Parathyroid adenoma (tissue), 2 donors: Measurements from ENCODE around the gene DUSP2.

ENCODE experiments used
- H2AFZ ChIP-seq: fragments of 300-600 bp; sonication (generic); one replicate; pipeline ENCODE4 v1.7.0; 2017; ENCODE audit warnings: antibody characterized with exemption, mild to moderate bottlenecking
- H3K27ac ChIP-seq: fragments of 300-600 bp; sonication (generic); one replicate; pipeline ENCODE4 v1.7.0; 2017
- H3K27me3 ChIP-seq: fragments of 300-600 bp; sonication (generic); one replicate; pipeline ENCODE4 v1.7.0; 2017; ENCODE audit warnings: low read length; ENCODE audit not compliant: control insufficient read depth, insufficient read depth
- H3K36me3 ChIP-seq: fragments of 300-600 bp; sonication (generic); one replicate; pipeline ENCODE4 v1.7.0; 2017; ENCODE audit warnings: low read length; ENCODE audit not compliant: control insufficient read depth, insufficient read depth
- H3K4me1 ChIP-seq: fragments of 300-600 bp; sonication (generic); one replicate; pipeline ENCODE4 v1.7.0; 2017; ENCODE audit warnings: control low read depth
- H3K4me2 ChIP-seq: fragments of 300-600 bp; sonication (generic); one replicate; pipeline ENCODE4 v1.7.0; 2017; ENCODE audit warnings: low read length
- H3K4me3 ChIP-seq: fragments of 300-600 bp; sonication (generic); one replicate; pipeline ENCODE4 v1.7.0; 2017; ENCODE audit warnings: low read depth, low read length
- H3K79me2 ChIP-seq: fragments of 300-600 bp; sonication (generic); one replicate; pipeline ENCODE4 v1.7.0; 2017; ENCODE audit warnings: control low read depth
- H3K9ac ChIP-seq: fragments of 300-600 bp; sonication (generic); one replicate; pipeline ENCODE4 v1.7.0; 2017; ENCODE audit warnings: mild to moderate bottlenecking
- H3K9me3 ChIP-seq: fragments of 300-600 bp; sonication (generic); one replicate; pipeline ENCODE4 v1.7.0; 2017; ENCODE audit warnings: low read length; ENCODE audit not compliant: control insufficient read depth
- TF ChIP-seq, protein P1 (sequence below): fragments of 300-600 bp; sonication (generic); IDR thresholded peaks from one replicate; pipeline ENCODE4 v1.7.0; 2017; ENCODE audit warnings: antibody characterized with exemption, mild to moderate bottlenecking
- donor health status: primary hyperparathyroidism.

Gene DUSP2

DNA sequence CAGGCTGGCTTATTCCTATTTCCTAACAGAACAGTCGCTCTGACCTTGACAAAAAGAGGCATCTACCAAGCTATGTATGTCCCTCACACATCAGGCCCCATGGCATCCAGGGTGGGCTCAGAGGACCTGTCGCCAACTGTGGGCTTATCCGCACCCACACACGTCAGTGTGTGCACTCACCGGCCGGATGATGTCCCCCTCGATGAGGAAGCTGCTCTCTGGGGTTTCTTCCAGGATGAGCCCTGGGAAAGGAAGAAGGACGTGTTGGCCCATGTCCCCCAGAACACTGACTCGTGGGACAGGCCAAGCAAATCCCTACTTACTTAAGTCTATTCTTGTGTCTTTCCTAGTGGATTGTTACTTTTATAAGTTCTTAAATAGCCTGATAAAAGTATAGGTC is 10.1 kb downstream of the DUSP2 start:
- H3K27me3 ChIP-seq, result no peaks in the 10 kb centered on the region
- no peaks in the 10 kb centered on the region for H3K4me1 ChIP-seq

DNA sequence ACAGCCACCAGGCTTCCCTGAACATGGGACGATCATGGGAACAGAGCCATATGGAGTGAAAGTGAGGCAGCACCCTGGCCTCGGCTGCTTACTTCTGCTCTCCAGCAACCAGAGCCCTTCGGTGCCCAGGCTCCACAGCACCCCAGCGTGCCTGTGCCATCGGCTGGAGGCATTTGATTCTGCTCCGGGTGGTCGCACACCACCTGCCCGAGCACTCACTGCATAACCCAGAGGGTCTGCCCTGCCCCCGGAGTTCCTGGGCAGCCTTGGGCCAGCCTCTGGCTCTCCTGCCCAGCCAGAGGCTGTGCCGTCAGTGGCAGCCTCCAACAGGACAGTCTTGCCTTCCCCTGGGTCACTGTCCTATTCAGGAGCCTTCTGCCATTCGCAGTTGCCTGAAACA is 10.8 kb downstream of the DUSP2 start:
- Histone ChIP-seq H3K9ac (no peak overlapping the region), H3K4me2 (no peak overlapping the region), H2AFZ (no peak overlapping the region), H3K27ac (no peak overlapping the region), H3K27me3 (no peaks in the 10 kb centered on the region), H3K79me2 (no peaks in the 10 kb centered on the region), H3K4me1 (no peaks in the 10 kb centered on the region), H3K4me3 (no peak overlapping the region), H3K36me3 (no peaks in the 10 kb centered on the region), H3K9me3 (no peaks in the 10 kb centered on the region)
- TF ChIP-seq, protein P1, sequence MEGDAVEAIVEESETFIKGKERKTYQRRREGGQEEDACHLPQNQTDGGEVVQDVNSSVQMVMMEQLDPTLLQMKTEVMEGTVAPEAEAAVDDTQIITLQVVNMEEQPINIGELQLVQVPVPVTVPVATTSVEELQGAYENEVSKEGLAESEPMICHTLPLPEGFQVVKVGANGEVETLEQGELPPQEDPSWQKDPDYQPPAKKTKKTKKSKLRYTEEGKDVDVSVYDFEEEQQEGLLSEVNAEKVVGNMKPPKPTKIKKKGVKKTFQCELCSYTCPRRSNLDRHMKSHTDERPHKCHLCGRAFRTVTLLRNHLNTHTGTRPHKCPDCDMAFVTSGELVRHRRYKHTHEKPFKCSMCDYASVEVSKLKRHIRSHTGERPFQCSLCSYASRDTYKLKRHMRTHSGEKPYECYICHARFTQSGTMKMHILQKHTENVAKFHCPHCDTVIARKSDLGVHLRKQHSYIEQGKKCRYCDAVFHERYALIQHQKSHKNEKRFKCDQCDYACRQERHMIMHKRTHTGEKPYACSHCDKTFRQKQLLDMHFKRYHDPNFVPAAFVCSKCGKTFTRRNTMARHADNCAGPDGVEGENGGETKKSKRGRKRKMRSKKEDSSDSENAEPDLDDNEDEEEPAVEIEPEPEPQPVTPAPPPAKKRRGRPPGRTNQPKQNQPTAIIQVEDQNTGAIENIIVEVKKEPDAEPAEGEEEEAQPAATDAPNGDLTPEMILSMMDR, result no peak

More for the DNA sequence above, 10.1 kb downstream of the DUSP2 start:
- no peaks in the 10 kb centered on the region for H3K9me3 ChIP-seq
- no peak overlapping the region for H3K4me3 ChIP-seq
- H3K4me2 ChIP-seq, result no peak overlapping the region
- TF ChIP-seq, protein P1, result no peak
- H3K36me3 ChIP-seq, result no peaks in the 10 kb centered on the region
- no peak overlapping the region for H3K9ac ChIP-seq
- H3K79me2 ChIP-seq, result no peaks in the 10 kb centered on the region
- no peak overlapping the region for H2AFZ ChIP-seq
- H3K27ac ChIP-seq, result no peak overlapping the region

DNA sequence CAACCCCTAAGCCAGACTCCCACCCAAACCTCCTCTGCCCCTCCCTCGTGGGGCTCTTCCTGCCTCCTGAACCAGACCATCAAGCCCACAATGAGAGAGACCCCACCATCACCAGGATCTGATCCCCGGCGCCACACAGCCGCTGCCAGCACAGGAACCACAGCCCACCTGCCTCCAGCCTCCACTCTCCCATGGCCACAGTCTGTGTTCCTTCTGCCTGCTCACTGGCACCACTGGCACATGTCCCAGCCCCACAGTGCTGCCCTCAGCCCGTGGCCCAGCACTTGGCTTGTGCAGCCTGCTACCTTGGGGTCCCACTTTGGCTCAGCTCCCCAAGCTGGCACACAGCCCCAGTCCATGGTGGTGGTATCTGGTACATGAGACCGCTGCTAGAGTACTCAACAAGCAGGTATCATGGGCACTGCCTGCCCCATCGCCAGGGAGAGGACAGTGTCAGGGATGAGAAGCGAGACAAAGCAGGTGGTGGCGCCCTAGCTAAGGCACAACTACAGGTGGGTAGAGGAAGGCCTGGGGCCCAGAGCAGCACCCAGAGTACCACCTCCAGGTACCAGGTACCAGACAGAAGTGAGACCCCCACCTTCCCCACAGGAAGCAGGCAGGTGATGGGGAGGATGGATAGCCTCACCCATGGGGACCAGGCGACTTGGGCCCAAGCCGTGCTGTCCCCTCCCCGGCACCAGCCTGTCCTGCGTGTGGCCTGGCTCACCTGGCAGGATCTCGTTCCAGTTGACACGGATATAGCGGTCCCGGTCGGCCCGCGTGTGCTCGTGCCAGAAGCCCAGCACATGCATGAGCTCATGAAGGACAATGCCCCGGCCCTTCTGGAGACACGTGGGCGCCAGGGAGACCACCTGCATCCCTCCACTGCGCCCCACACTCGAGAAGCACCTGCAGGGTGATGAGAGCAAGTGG is 13.2 kb downstream of the DUSP2 start:
- no peaks in the 10 kb centered on the region for H3K4me1 ChIP-seq

DNA sequence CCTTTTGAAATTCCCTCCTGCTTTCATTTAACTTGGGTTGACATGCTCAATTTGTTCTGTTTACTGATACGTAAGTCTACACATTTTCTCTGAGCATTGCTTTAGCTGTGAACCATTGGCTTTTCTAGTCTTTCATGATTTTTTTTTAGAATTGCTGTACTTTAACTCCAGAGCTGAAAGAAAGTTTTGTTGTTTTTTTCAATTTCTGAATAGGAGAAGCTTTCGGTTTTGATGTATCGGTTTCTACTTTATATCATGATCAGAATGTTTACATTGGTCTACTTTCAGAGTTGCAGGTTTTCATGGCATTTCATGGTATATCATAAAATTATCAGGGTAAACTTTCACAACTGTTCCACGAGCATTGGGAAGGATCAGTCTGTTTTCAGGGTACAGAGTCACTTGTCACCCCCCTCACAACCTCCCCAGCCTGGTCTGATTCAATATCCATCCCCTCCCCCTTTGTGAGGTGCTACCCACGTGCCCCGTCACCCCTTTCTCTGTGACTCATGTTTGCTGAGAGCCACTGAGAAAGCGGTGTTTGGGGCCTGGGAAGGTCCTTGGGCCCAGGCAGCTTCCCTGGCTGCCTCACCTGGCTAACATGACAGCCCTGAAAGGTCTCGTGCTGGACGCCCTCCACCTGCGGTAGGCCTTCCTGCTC is 14.0 kb downstream of the DUSP2 start:
- Histone ChIP-seq H3K79me2 (no peaks in the 10 kb centered on the region), H3K9me3 (no peaks in the 10 kb centered on the region), H3K4me1 (no peaks in the 10 kb centered on the region), H3K36me3 (no peaks in the 10 kb centered on the region), H3K27me3 (no peaks in the 10 kb centered on the region), H3K27ac (no peak overlapping the region), H3K4me3 (no peak overlapping the region), H3K4me2 (no peak overlapping the region), H3K9ac (no peak overlapping the region), H2AFZ (no peak overlapping the region)
- TF ChIP-seq, protein P1, result no peak

More for the DNA sequence above, 13.2 kb downstream of the DUSP2 start:
- Histone ChIP-seq H2AFZ (no peak overlapping the region), H3K9ac (no peak overlapping the region), H3K4me2 (no peak overlapping the region), H3K79me2 (no peaks in the 10 kb centered on the region), H3K36me3 (no peaks in the 10 kb centered on the region), H3K9me3 (no peaks in the 10 kb centered on the region), H3K27ac (no peak overlapping the region), H3K27me3 (no peaks in the 10 kb centered on the region), H3K4me3 (no peak overlapping the region)
- TF ChIP-seq, protein P1, result no peak
